GM18867 (cell line): ENCODE data around the gene GEMIN8.

Source experiments
- ATAC-seq: cut with Tn5 transposase; IDR thresholded peaks from one replicate; pipeline ENCODE4 v1.9.1; 2021; ENCODE audit warnings: mild to moderate bottlenecking, moderate library complexity; ENCODE audit not compliant: unreplicated experiment

The GEMIN8 gene

DNA sequence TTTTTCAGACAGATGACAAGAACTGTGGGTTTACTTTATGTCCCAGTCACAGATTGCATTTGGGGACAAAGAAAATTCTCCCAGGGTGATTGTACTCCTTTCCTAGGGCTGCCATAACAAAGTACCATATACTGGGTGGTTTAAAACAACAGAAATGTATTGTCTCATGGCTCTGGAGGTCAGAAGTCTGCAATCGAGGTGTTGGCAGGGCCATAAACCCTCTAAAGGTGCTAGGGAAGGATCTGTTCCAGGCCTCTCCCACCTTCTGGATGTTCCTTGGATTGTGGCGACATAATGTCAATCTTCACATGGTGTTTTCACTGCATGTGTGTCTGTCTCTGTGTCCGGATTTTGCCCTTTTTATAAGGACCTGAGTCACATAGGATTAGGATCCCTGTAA lies 12.3 kb downstream of the GEMIN8 start:
- ATAC-seq, result no peak

DNA sequence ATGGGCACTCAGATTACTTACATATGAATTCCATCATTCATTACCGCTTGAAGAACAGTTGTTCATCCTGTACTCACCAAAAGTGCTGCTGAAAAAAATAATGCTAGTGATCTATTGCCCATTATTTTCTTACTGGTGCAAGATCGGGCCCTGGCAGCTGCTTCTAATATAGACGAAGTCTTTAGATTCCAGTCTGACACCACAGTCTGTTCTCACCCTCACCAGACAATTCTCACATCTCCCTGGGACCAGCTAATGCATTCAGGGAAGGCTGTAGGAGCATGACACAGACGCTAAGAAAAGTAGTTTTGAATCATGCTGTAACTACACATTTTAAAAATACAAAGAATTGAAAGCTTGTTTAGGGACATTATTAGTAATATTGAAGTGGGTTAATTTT lies 13.8 kb downstream of the GEMIN8 start:
- no peak for ATAC-seq

DNA sequence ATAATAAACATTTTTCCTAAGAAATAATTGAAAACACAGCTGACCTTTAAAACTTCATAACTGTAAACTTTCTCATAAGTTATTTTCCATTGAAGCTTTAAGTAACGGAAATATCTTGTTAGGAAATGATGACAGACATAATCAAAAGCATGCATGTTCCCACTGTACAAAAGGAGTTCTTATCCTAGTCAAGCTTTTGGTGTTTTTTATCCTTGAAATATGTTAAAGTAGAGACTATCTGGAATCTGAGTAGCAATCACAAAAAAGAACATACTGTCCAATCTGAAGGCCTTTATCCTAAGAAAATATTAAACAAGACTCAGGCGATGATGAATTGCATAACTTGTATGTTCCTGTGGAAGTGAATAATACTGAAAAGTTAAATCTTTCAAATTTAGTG lies 14.4 kb downstream of the GEMIN8 start:
- no peak for ATAC-seq

DNA sequence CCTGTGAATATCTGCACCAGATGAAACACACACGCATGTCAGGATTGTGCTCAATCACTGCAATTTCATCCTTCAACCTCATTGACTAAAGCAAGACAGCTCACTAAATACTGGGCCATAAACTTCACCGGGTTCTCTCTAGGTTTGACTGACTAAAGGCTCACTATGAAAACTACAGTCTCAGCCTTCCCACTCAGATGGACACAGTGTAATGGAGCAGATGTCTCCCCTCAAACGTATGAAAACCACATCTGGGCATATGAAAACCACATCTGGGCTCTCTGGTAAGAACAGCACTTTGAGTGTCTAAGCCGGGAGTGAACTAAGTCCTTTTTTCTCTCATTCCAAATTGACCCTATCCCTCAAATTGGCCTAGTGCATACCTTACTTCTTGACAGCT lies 15.2 kb downstream of the GEMIN8 start:
- ATAC-seq, result no peak

DNA sequence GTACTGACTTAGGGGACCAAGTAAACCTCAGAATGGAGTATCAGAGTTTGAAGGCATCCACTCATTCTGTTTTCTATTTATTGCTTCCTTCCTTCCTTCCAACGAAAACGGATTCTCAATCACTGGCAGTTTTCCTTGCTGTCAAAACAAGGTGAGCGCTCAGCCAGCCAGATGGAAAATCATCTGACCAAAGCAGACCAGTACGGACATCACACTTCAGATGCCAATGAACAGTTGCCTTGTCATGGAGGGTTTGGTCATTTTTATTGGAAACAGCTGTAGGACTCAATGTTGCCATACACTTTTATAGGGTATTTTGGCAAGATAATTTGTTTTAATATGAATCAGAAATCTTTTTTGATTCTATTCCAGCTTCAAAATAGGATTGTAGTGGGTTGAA lies 16.6 kb downstream of the GEMIN8 start:
- no peak for ATAC-seq

DNA sequence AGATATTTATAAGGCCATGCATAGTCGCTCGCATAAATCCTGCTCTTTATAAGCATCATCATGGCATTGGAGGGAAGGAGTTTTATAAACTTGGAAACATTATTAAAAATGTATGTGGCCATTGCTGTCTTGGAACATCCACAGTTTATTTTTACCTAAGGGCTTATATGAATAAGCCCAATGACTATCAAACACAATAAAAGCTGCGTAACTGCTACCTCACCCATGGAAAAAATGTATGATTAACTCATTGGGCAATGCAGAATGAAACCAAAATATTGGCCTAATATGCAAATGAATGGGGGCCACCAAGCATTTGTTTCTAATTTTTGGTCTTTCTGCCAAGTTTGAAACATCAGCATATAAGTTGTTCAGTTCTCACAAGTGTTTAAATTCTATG lies 19.1 kb downstream of the GEMIN8 start:
- ATAC-seq, result no peak

DNA sequence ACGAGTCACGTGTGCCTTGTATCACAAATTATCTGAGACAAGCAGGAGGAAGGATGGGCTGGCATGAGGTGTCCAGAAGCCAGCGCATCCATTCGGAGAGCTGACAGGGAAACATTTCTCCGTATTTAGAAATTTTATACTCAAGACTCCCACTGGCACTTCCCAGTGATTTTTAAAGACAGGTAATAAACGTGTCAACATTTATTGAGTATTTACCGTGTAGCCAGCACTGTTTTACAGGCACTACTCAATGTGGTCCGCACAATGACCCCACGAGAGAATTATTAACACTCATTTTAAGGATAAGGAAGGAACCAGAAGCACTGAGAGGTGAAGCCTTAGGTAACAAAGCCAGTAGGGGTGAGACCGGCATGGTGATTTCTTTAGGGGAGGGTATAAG lies 23.2 kb downstream of the GEMIN8 start:
- no peak for ATAC-seq

DNA sequence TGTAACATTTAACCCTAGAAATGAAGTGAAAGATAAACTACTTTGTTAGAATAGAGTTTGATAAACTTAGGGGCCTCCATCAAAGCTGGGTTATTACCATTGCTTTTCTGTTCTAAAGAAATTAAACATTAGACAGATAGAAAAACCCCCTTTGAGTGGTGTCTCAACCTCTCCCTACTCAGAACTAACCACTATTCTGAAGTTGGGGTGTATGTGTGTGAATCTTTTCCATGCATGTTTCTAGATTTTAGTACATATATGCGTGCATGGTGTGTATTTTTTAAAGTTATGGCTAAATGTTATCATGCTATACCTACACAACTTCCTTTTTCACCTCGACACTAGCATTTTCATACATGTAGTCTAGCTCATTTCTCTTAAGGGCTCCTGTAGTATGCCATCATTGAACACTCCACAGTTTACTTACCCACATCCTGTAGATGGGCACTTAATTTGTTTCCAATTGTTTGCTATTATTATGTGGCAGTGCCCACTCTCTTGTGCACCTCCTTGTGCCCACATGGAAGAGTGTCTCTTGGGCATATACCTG lies 25.7 kb downstream of the GEMIN8 start:
- no peak for ATAC-seq

DNA sequence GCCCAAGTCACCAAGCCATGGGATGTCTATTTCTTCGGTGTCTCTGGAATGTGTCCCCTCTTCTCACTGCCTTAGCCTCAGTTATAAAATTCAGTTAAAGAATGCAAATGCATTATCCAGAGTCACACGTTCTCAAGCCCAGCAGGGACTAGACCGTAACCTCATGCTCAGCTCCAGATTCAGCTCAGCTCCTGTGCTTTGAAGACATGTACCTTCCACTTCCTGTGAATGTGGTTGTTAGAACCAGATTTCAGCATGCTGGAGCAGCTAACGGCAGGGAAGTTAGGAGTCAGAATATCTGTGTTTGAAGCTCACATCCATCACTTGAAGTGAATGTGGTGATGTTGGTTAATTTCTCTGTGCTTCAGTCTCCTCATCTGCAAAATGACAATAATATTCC lies 26.7 kb downstream of the GEMIN8 start:
- no peak for ATAC-seq

DNA sequence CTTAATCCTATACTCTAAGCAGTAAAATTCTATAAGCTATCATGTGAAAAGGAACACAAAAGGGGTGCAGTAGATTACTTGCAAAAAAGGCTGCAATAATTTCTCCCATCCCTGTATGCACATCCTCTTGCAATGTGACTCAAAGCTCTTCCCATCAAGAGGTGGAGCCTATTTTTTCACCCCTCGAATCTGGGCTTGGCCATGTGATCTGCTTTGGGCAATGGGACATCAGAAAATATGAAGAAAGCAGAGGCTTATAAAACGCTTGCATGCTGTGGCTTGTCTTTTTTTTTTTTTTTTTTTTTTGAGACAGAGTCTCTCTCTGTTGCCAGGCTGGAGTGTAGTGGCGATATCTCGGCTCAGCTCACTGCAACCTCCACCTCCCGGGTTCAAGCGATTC lies 33.0 kb downstream of the GEMIN8 start:
- no peak for ATAC-seq

DNA sequence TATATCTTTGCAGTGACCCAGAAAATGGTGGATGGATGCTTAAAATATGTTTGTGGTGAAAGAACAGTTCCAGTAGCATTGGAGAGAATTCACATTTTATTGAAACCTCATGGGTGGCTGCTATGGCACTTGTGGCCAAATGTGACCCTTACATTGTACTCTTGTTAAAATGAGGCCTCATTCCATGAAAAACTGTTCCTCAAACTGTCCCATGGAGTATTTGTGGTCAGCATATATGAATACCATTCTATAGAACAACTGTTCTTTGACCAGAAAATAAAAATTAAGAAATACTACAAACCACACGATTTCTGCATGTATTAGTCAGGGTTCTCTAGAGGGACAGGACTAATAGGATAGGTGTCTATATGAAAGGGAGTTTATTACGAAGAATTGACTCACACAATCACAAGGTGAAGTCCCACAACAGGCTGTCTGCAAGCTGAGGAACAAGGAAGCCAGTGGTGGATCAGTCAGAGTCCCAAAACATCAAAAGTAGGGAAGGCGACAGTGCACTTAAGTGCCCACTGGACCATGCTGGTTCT lies 35.1 kb downstream of the GEMIN8 start:
- no peak for ATAC-seq

DNA sequence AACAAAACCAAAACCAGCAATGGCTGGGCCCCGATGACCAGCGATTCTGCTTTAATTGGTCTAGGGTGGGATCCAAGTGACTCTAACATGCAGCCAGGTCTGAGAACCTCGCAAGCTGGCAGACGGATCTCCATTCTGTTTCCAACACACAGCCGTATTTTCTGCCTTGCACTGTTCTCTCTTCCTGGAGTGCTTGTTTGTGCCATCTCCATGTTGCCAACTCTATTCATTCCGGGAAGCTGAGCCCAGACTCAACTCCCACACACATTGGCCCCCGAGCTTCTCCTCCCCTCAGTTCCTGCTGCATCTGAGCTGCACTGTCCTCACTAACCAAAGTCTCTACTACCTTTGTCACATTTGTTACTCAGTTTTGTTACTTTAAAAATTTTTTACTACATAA lies 35.6 kb downstream of the GEMIN8 start:
- no peak for ATAC-seq

DNA sequence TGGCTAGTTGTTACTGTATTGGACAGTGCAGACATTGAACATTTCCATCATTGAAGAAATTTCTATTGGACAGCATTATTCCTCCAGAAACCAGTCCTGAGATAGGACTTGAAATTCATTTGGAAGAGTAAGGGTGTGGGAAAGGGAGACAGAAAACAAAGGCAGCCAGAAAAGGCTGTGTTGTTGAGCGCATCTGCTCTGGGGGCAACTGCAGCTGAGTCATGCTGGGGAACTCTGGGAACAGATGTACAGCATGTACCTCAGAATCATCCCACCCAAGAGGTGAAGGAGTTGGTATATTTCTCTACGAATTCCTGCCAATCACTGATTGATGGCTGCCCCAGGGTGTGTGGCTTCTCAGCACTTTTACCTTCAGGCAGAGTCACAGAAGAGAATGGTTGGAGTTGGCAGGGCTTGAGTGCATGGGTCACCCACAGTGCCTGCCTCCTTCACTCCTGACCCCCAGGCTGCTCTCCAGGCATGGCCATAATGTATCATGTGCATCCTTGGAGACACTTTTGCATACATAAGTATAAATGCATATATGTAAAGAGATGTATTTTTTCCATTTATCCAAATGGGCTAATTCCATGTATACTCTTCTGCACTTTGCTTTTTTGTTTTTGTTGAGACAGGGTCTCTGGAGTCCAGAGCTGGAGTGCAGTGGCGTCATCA lies 39.4 kb downstream of the GEMIN8 start:
- no peak for ATAC-seq

DNA sequence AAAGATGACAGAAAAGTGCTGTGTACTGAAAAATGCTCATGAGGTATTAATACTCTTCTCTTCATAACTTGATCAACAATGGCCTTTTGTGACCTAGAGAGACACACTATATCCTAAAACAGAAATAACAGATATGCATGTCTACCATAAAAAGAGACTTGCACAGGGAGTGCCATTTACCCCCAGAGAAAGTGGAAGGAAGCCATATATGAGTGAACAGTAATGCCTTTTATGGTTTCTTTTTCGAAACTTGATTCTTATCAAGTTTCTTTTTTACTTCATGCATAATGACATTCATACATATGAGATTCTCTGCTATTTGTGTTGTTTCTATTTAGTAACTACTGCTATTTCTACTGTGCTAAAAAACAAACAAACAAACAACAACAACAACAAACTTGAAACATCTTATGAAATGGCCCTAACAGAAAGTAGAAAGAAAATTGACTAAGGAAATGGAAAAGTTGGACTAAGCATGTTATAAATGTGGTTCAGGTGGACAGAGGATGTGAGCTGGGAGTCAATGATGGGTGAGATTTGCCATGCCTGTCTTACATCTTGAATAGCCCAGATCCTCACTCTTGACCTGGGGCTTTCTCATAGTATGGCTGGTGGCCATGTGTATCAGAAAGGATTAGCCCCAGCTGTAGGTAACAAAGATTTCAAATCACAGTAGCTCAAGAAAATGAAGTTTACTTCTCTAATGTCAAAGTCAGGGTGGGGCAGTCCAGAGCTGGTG lies 43.8 kb downstream of the GEMIN8 start:
- ATAC-seq, result peak; percentile 83

DNA sequence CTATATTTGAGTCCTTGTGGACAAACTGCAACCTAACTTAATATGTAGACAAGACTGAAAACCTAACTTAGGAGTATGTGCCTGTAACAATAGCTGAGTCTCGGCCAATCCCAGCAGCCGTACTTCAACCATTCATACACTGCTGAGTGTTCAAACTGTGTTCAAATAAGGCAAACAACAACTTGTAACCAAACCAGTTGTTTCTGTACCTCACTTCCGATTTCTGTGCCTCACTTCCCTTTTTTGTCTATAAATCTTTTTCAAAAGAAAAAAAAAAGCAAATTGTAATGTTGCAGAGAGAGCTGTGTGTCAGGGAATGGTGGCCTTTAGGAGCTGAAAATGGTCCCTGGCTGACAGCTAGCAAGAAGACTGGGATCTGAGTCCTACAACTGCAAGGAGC lies 46.0 kb downstream of the GEMIN8 start:
- ATAC-seq, result peak; percentile 35

DNA sequence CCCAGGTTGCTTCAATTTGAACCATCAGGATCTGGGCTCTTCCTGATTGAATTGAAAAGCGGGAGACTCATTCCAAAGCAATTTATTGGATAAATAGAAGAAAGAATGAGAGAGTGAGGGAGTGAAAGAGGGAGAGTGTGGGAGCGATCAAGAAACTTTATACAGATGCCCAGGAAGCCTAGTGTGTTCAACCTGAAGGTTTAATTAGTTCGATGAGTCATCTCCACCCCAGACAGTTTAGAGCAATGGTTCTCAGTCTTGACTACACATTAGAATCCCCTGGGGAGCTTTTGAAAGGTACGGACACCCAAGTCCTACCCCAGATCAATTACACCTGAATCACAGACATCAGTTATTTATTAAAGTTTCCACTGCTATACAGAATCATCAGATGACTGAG lies 61.5 kb downstream of the GEMIN8 start:
- ATAC-seq, result no peak

DNA sequence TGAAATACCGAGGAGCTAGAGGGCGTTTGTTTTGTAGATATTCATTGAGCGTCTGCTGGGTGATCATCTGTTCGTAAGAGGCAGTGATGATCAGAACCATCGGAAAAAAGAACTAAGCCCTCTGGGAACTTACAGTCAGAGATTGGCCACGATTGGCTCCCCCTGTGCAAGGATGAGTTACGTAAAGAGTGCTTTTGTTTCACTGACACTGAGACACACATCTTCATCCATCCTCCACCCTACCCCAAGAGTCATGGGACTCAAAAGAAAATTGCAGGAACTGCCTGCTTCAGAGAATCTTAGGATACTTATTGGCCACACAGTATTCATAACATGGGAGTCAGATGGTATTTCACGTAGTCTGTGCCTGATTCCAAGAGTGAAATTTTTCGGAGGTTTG lies 62.1 kb downstream of the GEMIN8 start:
- no peak for ATAC-seq

DNA sequence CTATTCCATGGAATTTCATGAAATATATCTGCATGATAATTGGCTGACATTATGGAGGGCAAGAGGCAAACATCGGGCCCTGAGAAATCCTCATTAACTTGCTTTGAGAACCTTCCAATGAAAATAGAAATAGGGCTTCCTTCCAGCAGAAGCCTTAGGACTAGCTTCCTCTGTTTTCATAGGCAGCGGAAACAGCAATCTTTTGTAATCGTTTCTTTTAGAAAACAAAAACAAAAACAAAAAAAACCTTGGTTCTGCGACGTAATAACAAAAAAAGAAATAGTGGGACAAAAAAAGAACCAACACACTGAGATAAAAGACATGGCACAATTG lies 62.9 kb downstream of the GEMIN8 start:
- no peak for ATAC-seq

DNA sequence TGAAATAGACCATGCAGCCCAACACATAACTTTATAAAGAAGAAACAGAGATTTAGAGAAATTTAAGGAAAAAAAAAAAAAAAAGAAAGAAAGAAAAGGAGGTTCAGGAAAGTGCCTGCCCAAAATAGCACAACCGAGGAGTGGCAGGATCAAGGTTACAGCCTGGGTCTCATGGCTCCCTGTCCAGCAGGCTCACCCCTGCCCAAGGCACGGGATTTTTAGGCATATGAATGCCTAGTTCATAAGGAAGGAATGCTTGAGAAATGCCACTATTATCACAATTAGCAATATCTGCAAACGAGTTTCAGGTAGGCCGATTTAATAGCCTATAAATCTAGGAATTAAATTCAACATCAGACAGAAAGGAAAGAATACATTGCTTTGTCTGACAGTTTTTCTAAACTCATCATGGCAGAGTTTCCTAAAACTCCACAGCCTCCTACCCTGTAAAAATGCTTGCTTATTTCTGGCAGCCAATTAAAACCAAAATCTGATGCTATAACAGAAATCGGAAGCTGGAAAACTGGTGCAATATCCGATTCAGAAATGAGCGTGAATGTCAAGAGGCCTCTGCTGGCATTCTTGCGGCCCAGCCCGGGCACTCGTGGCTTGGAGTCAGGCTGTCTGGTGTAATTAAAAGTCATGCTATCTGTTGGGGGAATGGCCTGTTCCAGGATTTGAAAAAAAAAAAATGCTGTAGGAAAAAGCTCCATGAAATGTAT lies 63.5 kb downstream of the GEMIN8 start:
- no peak for ATAC-seq

DNA sequence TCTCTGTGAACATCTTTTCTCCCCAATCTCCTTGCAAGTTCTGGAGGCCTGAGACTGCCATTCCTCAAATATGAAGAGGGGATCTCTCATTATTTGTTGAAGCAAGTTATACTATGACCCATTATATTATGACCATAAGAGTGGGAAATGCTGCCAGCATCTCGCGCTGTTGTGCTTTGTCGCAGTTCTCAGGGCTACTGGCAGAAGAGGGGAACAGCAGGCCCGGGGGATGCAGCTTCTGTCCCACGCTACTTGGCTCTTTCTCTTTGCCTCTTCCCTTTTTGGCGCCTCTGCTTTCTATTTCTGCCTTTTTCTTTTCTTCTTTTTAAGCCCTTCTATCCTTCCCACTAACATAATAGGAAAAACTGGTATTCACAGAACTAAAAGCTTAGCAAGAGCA lies 64.2 kb downstream of the GEMIN8 start:
- ATAC-seq, result no peak

DNA sequence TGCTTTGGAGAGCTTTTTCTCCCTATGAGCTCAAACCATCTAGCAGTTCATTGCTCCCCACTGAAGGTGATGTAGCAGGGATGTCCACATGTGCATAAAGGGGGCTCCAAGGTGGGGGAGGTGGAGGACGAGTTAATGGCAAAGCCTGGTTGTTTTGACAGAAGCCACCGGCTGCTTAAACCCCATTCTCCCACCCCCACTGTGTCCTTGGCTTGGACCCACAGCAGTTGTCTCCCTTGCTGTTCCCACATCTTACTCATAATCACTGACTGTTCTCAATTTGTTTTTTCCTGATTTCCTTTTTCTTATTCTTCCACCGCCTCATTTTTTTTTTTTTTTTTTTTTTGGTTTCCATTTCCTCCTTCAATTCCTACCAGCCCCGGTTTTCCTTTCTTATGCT lies 72.7 kb downstream of the GEMIN8 start:
- ATAC-seq, result no peak
